ENCODE measurements around the gene FIBP.

FIBP gene

DNA sequence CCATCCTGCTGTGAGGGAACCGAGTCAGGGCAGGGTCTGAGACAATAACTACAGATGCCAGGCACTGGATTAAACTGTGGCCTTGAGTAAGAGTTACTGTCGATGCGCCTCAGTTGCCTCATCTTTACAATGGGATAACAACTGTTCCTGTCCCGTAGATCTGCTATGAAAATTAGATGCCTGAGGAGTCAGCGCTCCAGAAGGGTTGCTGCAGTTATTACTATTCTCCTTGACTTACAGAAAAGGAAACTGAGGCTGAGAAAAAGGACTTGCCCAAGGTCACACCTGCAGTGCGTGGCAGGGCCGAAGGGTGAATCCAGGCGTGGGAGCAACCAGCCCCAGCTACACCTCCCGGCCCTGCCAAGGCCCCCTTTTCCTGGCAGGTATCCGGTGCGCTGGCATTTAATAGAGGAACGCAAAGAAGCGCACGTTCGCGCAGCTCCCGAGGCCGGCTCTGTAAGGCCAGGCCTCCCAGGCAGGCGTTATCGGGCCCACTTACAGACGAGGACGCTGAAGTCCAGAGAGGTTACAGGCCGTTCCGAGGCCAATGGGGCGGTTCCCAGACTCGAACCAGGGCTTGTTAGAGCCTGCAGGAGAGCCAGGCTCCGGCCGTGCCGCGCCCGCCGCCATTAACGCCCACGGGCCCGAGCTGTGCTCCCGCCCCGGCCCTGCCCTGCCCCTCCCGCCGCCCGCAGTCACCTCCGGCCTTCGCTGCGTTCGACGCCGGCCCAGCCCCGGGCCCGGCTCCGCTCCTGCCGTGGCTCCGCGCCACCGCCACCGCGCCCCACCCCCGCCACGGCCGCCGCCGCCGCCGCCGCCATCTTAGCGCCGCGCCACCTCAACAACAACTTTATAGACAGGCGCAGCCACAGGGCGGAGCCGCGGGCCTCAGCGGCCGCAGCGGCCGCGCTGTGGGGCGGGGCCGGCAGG lies 30.2 kb upstream of the FIBP start, which contains the start of gene C11orf68:
C11orf68 (minus strand) TSS at position 852 of the 930 bp plus-strand sequence; CDS start at position 821, 31 bp downstream.
- TF ChIP-seq ZFX (IDR thresholded peaks at IDR 0.05; ENCODE audit: borderline replicate concordance): no peak
- TF ChIP-seq, protein P1, sequence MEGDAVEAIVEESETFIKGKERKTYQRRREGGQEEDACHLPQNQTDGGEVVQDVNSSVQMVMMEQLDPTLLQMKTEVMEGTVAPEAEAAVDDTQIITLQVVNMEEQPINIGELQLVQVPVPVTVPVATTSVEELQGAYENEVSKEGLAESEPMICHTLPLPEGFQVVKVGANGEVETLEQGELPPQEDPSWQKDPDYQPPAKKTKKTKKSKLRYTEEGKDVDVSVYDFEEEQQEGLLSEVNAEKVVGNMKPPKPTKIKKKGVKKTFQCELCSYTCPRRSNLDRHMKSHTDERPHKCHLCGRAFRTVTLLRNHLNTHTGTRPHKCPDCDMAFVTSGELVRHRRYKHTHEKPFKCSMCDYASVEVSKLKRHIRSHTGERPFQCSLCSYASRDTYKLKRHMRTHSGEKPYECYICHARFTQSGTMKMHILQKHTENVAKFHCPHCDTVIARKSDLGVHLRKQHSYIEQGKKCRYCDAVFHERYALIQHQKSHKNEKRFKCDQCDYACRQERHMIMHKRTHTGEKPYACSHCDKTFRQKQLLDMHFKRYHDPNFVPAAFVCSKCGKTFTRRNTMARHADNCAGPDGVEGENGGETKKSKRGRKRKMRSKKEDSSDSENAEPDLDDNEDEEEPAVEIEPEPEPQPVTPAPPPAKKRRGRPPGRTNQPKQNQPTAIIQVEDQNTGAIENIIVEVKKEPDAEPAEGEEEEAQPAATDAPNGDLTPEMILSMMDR (IDR thresholded peaks at IDR 0.05): no peak
- peak within 1 kb of the TSS; percentile 83 for H3K27ac ChIP-seq

DNA sequence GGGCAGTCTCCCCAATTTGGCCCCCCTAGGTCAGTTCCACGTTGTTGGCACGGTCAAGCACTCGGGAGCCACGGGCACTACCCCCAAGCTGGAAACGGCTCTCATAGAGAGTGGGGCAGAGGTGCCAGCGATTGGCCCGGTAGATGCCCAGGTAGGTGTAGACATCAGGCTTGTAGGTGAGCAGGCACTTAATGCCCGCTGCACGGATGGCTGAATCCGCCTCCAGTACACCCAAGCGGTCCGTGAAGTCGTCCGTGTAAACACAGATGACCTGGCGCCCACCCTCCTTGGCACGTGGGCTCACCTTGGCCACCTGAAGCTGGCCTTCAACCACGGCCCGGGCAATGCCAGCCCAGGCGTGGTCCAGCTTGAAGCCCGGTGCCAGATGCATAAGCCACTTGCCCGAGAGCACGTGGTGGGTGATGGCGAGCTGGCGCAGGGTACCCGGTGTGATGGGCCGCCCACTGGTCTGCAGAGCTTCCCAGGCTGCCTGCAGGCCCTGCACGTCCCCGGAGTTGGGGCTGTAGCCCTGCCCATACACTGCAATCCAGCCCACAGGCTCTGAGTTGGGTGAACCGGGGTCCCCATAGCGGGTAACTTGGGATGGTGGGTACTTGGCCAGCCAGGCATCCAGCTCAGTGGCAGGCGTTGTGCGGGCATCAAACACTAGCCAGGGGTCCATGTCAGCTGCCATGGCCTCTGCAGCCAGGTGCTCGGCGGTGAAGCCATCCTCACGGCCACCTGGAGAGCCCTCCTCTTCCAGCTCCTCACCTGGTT lies 29.4 kb upstream of the FIBP start:
- TF ChIP-seq ZFX (IDR thresholded peaks at IDR 0.05; ENCODE audit: borderline replicate concordance): no peak
- TF ChIP-seq, protein P1 (IDR thresholded peaks at IDR 0.05): no peak
- H3K27ac ChIP-seq: peak overlapping the region; percentile 83

DNA sequence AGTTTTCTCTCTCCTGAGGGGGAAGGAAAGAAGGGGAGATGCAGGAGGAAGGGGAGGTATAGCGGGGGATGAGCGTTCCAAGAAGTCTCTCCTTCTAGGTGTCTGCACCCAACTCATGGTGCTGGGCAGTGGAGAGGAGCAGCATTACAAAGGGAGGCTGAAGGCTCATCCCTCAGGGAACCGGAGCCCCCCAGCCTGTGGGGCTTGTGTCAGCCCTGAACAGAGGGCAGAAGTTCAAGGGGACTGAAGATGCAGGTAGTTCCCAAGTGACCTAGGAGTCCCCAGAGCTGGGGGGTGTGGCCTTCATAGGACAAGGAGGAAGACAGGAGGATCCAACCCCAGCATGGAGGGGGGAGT lies 28.8 kb upstream of the FIBP start:
- TF ChIP-seq, protein P1 (IDR thresholded peaks at IDR 0.05): no peak
- no peak for TF ChIP-seq ZFX (IDR thresholded peaks at IDR 0.05; ENCODE audit: borderline replicate concordance)
- no peak overlapping the region for H3K27ac ChIP-seq

DNA sequence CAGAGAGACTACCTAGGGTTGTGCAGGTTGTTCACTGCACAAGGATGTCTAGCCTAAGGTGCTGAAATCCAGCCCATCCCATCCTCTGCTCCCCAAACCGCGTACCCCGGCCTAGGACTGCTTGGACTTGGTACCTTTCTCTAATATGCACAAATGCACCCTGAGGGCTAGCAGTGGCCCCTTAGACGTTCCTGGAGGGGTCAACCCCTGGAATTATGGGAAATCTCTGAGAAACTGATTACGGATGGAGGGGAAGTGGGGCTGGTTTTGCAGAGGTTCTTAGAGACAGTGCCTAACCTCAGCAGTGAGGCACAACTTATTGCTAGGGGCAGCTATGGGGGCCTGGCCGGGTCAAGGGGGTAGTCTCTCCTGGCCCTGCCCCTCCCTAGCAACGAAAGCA lies 28.1 kb upstream of the FIBP start:
- H3K27ac ChIP-seq: no peak overlapping the region
- TF ChIP-seq ZFX (IDR thresholded peaks at IDR 0.05; ENCODE audit: borderline replicate concordance): no peak

DNA sequence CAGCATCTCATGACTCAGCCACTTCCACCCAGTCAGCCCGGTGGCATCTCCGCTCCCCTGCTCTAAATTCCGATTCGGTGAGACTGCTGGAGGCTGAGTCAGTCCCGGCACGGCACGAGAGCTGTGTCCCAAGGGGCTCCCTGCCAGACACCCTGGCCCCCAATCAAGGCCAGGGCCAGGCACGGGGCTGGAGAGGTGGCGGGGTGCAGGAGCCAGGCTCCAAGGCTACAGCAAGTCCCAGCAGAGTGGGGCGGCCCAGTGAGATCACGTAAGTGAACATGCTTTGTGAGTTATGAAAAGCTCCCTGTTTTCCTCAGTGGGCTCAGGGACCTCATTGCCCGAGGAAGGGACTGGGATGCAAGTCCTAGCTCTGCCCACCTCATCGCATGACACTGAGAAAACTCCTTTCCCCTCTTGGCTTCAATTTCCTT lies 27.6 kb upstream of the FIBP start:
- no peak overlapping the region for H3K27ac ChIP-seq

DNA sequence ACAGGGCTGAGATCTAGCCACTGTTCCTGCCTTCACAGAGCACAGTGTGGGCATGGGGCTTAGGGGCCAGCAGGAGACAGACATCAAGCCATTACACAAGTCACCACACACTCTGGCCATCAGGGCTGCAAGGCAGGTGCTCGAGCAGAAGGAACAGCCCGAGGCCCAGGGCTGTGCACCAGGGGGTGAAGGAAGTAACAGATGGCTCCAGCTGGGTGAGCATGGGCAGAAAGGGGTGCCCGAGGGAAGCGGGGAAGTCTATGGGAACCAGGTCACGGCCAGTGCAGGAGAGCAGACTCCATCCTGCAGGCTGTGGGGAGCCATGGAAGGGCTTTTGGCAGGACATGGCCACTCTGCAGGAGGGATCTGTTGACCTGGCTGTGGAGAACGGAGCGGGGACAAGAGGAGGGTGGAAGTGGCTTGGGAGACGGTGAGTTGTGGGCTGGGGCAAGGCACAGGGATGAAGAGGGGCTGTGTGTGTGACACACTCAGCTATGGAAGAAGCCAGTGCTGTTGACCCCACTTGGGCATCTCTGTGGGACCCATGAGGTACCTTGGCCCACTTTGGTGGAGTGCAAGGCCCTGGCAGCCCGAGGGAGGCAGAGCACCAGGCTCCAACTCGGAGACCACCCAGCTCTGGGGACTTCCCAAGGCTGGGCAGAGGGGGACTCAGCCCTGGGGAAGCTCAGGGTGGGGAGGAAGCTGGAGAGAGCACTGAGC lies 27.0 kb upstream of the FIBP start:
- TF ChIP-seq, protein P1 (IDR thresholded peaks at IDR 0.05): no peak
- no peak for TF ChIP-seq ZFX (IDR thresholded peaks at IDR 0.05; ENCODE audit: borderline replicate concordance)
- no peak overlapping the region for H3K27ac ChIP-seq

More for the DNA sequence above, 27.6 kb upstream of the FIBP start:
- TF ChIP-seq ZFX (IDR thresholded peaks at IDR 0.05; ENCODE audit: borderline replicate concordance): no peak
- TF ChIP-seq, protein P1 (IDR thresholded peaks at IDR 0.05): no peak

DNA sequence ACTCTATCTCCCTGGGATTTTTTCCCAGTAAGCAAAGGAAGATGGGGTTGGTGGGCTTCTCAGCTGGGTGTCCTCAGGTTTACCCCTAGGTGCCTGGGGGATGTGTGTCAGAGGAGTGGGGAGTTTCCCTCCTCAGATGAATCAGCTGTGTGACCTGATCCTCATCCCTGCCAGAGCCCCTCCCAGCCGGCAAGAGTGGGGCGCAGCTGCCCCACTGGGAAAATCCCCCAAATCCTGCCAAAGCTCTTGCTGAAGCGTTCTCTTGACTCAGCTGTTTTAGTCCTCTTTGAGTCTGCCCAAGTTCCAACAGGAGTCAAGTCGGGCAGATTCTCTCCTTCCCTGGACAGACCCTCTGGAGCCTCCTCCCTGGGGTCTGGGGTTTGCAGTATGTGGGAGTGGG lies 24.6 kb upstream of the FIBP start:
- TF ChIP-seq, protein P1 (IDR thresholded peaks at IDR 0.05): no peak
- no peak for TF ChIP-seq ZFX (IDR thresholded peaks at IDR 0.05; ENCODE audit: borderline replicate concordance)
- no peak overlapping the region for H3K27ac ChIP-seq
